Adrenal gland (tissue), 5 donors: ENCODE measurements around the gene EDEM2.

Source experiments
- CTCF ChIP-seq, 6 experiments: fragments of 450-650 bp in 4 of 6; fragments of 200-600 bp in 2 of 6; sonication (generic) in 1 of 6; IDR thresholded peaks; 1 replicate in 5 of 6; 2 replicates in 1 of 6; pipeline versions ENCODE4 v1.5.1 to v1.8.0; 2016 to 2021; ENCODE audit warnings: antibody characterized with exemption in 6 of 6, mild to moderate bottlenecking in 2 of 6, moderate library complexity in 1 of 6
- POLR2A ChIP-seq, 2 donors: fragments of 450-650 bp; IDR thresholded peaks; one replicate each; pipeline ENCODE4 v1.6.1; 2017; ENCODE audit warnings: antibody characterized with exemption in 2 of 2, mild to moderate bottlenecking in 2 of 2, moderate library complexity in 1 of 2
- donor health status: DM: no; HTN: no; CAD: no.

GRCh38 chr20:35077872-35078271, 69.3 kb downstream of the EDEM2 start:
- TF ChIP-seq CTCF (IDR thresholded peaks at IDR 0.05) (no peak), POLR2A (IDR thresholded peaks at IDR 0.05) (no peak)
